ENCODE data around the gene LDLRAD3. TPM values are rescaled to one million over a fixed set of nuclear protein-coding genes. Genes with fewer than 3 reads are reported as not detected.
A peak's percentile ranks its signal among the peaks of the same experiment; 100 is the strongest.

Gene LDLRAD3
- total and polyA plus RNA-seq, 3 experiments from 2014 or later: 0.09 to 0.44 TPM; not detected in 1

DNA sequence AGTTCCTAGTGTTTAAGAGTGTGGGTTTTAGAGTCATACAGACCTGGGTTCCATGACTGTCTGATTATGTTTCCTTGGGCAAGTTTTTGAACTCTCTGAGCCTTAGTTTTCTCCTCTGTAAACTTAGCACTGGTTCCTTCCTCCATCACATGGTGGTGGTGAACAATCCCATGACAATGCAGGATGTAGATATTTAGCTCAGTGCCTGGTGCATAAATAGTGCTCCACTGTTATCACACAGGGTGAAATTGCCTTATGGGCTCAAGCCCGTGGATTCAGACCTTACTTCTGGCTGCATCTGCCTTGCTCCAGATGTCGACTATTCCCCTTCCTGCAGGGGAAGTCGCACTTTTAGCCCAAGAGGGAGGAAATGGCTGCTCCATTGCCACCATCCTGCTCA lies 62.7 kb downstream of the LDLRAD3 start:
- Histone ChIP-seq H3K27me3 (ENCODE audit: insufficient read depth, low read length, poor library complexity, severe bottlenecking) (peaks cover 6% of the 10 kb centered on the region), H3K36me3 (ENCODE audit: insufficient read depth, low read length) (no peaks in the 10 kb centered on the region), H3K4me3 (ENCODE audit: low read length) (no peak overlapping the region), H3K9me3 (ENCODE audit: low read length) (no peaks in the 10 kb centered on the region), H3K4me1 (ENCODE audit: insufficient read depth, low read length) (no peaks in the 10 kb centered on the region), H3K27ac (ENCODE audit: low read depth, low read length) (no peak overlapping the region)
- Mint-ChIP-seq H3K4me3 (no peak overlapping the region), H3K27ac (peak overlapping the region in 1 of 8 donors; percentile 44), H3K9me3 (peaks cover 0 to 3% (median 2%) of the 10 kb centered on the region in 5 donors), H3K4me1 (no peaks in the 10 kb centered on the region), H3K27me3 (peaks cover 4 to 16% of the 10 kb centered on the region in 2 donors), H3K36me3 (no peaks in the 10 kb centered on the region)
- DNase-seq: no peak
- ChIA-PET CTCF (no interaction called here), POLR2A (no interaction called here)

DNA sequence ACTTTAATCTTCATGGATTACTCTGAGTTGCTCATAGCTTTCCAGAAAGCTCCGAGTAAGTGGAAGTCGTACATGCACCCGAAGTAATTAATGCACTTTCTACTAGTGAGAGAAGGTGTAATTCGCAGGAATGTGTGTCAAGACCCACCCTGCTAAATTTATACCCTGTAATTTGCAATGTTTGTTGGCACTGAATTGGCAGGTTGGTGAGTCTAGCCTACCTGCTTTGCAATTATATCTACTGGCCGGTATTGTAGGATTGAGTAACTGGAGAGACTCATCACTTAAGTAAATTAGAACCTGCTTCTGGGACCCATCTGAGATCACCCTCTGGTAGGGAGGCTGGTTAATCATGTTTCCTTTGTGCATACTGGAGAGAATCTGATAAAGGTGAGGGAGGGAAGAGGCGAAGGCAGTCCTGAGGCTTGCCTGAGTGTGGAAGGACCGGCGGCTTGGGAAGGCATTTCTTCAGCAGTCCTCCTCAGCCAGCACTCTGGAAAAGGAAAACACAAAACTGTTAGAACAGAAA lies 63.3 kb downstream of the LDLRAD3 start:
- Mint-ChIP-seq H3K4me1 (no peaks in the 10 kb centered on the region), H3K9me3 (peaks cover 0 to 3% (median 2%) of the 10 kb centered on the region in 5 donors), H3K4me3 (no peak overlapping the region), H3K36me3 (no peaks in the 10 kb centered on the region), H3K27me3 (peaks cover 4 to 16% of the 10 kb centered on the region in 2 donors), H3K27ac (peak overlapping the region in 1 of 8 donors; percentile 44)
- Histone ChIP-seq H3K4me3 (ENCODE audit: low read length) (no peak overlapping the region), H3K27ac (ENCODE audit: low read depth, low read length) (no peak overlapping the region), H3K4me1 (ENCODE audit: insufficient read depth, low read length) (no peaks in the 10 kb centered on the region), H3K9me3 (ENCODE audit: low read length) (no peaks in the 10 kb centered on the region), H3K36me3 (ENCODE audit: insufficient read depth, low read length) (no peaks in the 10 kb centered on the region), H3K27me3 (ENCODE audit: insufficient read depth, low read length, poor library complexity, severe bottlenecking) (peaks cover 6% of the 10 kb centered on the region)
- no peak for DNase-seq
- CTCF ChIA-PET: no interaction called here
- POLR2A ChIA-PET: no interaction called here

GRCh38 chr11:36008584-36008983 lies 64.7 kb downstream of the LDLRAD3 start:
- ChIA-PET CTCF (no interaction called here), POLR2A (no interaction called here)
- H3K27ac Mint-ChIP-seq: no peak overlapping the region
- Histone ChIP-seq H3K36me3 (ENCODE audit: insufficient read depth, low read length) (no peaks in the 10 kb centered on the region), H3K27me3 (ENCODE audit: insufficient read depth, low read length, poor library complexity, severe bottlenecking) (peaks cover 6% of the 10 kb centered on the region), H3K9me3 (ENCODE audit: low read length) (no peaks in the 10 kb centered on the region), H3K4me1 (ENCODE audit: insufficient read depth, low read length) (no peaks in the 10 kb centered on the region), H3K27ac (ENCODE audit: low read depth, low read length) (no peak overlapping the region), H3K4me3 (ENCODE audit: low read length) (no peak overlapping the region)
- DNase-seq: no peak
- H3K27me3 Mint-ChIP-seq: peaks cover 6 to 19% of the 10 kb centered on the region in 2 donors
- H3K4me1 Mint-ChIP-seq: no peaks in the 10 kb centered on the region
- H3K36me3 Mint-ChIP-seq: no peaks in the 10 kb centered on the region
- H3K9me3 Mint-ChIP-seq: peaks cover 0 to 3% (median 1%) of the 10 kb centered on the region in 5 donors
- H3K4me3 Mint-ChIP-seq: no peak overlapping the region

DNA sequence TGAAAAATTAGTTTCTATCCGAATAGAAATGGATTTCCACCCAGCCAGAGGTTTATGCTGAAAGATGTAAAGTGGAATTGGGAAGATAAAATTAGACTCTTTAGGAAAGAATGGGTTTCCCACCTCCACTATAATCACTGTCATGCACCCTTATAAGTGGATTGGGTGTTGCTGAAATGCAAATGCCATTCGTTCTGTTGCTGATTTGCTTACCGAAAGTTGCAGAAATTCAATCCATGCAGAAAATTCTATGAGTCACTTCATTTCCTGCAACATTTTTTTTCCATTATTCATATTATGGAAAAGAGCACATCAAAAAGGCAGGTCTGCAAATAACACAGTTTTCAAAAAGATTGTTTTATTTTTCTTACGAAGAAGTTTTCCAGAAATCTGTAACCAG lies 65.6 kb downstream of the LDLRAD3 start:
- DNase-seq: no peak
- Mint-ChIP-seq H3K27ac (no peak overlapping the region), H3K4me3 (no peak overlapping the region), H3K27me3 (peaks cover 6 to 26% of the 10 kb centered on the region in 2 donors), H3K4me1 (no peaks in the 10 kb centered on the region), H3K9me3 (peaks cover 0 to 3% (median 0%) of the 10 kb centered on the region in 5 donors), H3K36me3 (no peaks in the 10 kb centered on the region)
- POLR2A ChIA-PET: no interaction called here
- no peaks in the 10 kb centered on the region for H3K4me1 ChIP-seq (ENCODE audit: insufficient read depth, low read length)
- H3K36me3 ChIP-seq (ENCODE audit: insufficient read depth, low read length): no peaks in the 10 kb centered on the region
- no peak overlapping the region for H3K27ac ChIP-seq (ENCODE audit: low read depth, low read length)
- H3K4me3 ChIP-seq (ENCODE audit: low read length): no peak overlapping the region
- H3K9me3 ChIP-seq (ENCODE audit: low read length): no peaks in the 10 kb centered on the region
- CTCF ChIA-PET: no interaction called here
- H3K27me3 ChIP-seq (ENCODE audit: insufficient read depth, low read length, poor library complexity, severe bottlenecking): peaks cover 6% of the 10 kb centered on the region

- no peak overlapping the region for H3K4me3 Mint-ChIP-seq
- Histone ChIP-seq H3K27ac (ENCODE audit: low read depth, low read length) (no peak overlapping the region), H3K9me3 (ENCODE audit: low read length) (no peaks in the 10 kb centered on the region), H3K4me1 (ENCODE audit: insufficient read depth, low read length) (no peaks in the 10 kb centered on the region), H3K4me3 (ENCODE audit: low read length) (no peak overlapping the region), H3K27me3 (ENCODE audit: insufficient read depth, low read length, poor library complexity, severe bottlenecking) (peaks cover 6% of the 10 kb centered on the region), H3K36me3 (ENCODE audit: insufficient read depth, low read length) (no peaks in the 10 kb centered on the region)
- ChIA-PET POLR2A (no interaction called here), CTCF (no interaction called here)
- no peak overlapping the region for H3K27ac Mint-ChIP-seq
- no peak for DNase-seq
- H3K9me3 Mint-ChIP-seq: peaks cover 0 to 3% (median 0%) of the 10 kb centered on the region in 5 donors
- H3K4me1 Mint-ChIP-seq: no peaks in the 10 kb centered on the region
- peaks cover 6 to 28% of the 10 kb centered on the region in 2 donors for H3K27me3 Mint-ChIP-seq
- H3K36me3 Mint-ChIP-seq: no peaks in the 10 kb centered on the region
Measured at GRCh38 chr11:36010010-36010740, 66.3 kb downstream of the LDLRAD3 start.

- ChIA-PET CTCF (no interaction called here), POLR2A (no interaction called here)
- Mint-ChIP-seq H3K4me1 (no peaks in the 10 kb centered on the region), H3K27me3 (peaks cover 5 to 28% of the 10 kb centered on the region in 2 donors), H3K27ac (no peak overlapping the region), H3K4me3 (no peak overlapping the region), H3K9me3 (no peaks in the 10 kb centered on the region), H3K36me3 (no peaks in the 10 kb centered on the region)
- H3K36me3 ChIP-seq (ENCODE audit: insufficient read depth, low read length): no peaks in the 10 kb centered on the region
- H3K27ac ChIP-seq (ENCODE audit: low read depth, low read length): no peak overlapping the region
- peaks cover 6% of the 10 kb centered on the region for H3K27me3 ChIP-seq (ENCODE audit: insufficient read depth, low read length, poor library complexity, severe bottlenecking)
- no peaks in the 10 kb centered on the region for H3K9me3 ChIP-seq (ENCODE audit: low read length)
- DNase-seq: no peak
- H3K4me3 ChIP-seq (ENCODE audit: low read length): no peak overlapping the region
- no peaks in the 10 kb centered on the region for H3K4me1 ChIP-seq (ENCODE audit: insufficient read depth, low read length)
Measured at GRCh38 chr11:36011574-36011973, 67.7 kb downstream of the LDLRAD3 start.

DNA sequence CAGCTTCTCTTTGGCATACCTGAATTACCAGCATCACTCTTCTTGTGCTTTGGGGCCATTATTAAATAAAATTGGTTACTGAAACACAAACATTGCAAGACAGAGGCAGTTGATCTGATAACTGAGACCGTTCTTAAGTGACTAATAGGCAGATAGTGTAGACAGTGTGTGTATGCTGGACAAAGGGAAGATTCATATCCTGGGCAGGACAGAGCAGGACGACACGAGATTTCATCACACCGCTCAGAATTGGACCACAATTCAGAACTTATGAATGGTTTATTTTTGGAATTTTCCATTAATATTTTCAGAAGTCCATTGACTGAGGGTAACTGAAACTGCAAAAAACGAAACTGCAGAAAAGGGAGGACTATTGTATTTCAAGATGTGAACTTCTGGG lies 68.6 kb downstream of the LDLRAD3 start:
- DNase-seq: no peak
- no peak overlapping the region for H3K4me3 ChIP-seq (ENCODE audit: low read length)
- no peaks in the 10 kb centered on the region for H3K9me3 Mint-ChIP-seq
- ChIA-PET POLR2A (no interaction called here), CTCF (no interaction called here)
- H3K27me3 ChIP-seq (ENCODE audit: insufficient read depth, low read length, poor library complexity, severe bottlenecking): no peaks in the 10 kb centered on the region
- H3K36me3 ChIP-seq (ENCODE audit: insufficient read depth, low read length): no peaks in the 10 kb centered on the region
- no peaks in the 10 kb centered on the region for H3K9me3 ChIP-seq (ENCODE audit: low read length)
- peaks cover 5 to 24% of the 10 kb centered on the region in 2 donors for H3K27me3 Mint-ChIP-seq
- H3K4me1 ChIP-seq (ENCODE audit: insufficient read depth, low read length): no peaks in the 10 kb centered on the region
- no peaks in the 10 kb centered on the region for H3K4me1 Mint-ChIP-seq
- H3K27ac Mint-ChIP-seq: no peak overlapping the region
- no peak overlapping the region for H3K4me3 Mint-ChIP-seq
- H3K36me3 Mint-ChIP-seq: no peaks in the 10 kb centered on the region
- H3K27ac ChIP-seq (ENCODE audit: low read depth, low read length): no peak overlapping the region

DNA sequence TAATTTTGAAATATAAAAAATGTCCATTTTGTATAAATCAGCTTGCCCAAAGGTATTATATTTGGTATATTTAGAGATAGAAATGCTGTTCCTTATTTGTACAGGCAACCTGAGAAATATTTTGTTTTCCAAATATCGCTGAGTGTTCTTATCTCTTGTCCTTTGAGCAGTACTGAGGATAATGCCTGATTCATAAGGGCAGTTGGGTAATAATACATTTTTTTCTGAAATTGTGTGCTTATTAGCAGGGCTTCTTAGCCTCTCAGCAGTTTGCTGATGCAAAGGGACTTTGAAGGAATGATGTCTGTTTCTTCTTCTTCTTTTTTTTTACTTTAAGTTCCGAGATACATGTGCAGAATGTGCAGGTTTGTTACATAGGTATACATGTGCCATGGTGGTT lies 69.1 kb downstream of the LDLRAD3 start:
- H3K9me3 ChIP-seq (ENCODE audit: low read length): no peaks in the 10 kb centered on the region

More for the DNA sequence above, 69.1 kb downstream of the LDLRAD3 start:
- Mint-ChIP-seq H3K4me3 (no peak overlapping the region), H3K27me3 (peaks cover 5 to 21% of the 10 kb centered on the region in 2 donors), H3K27ac (no peak overlapping the region), H3K9me3 (no peaks in the 10 kb centered on the region), H3K4me1 (no peaks in the 10 kb centered on the region), H3K36me3 (no peaks in the 10 kb centered on the region)
- no peak for DNase-seq
- Histone ChIP-seq H3K4me1 (ENCODE audit: insufficient read depth, low read length) (no peaks in the 10 kb centered on the region), H3K27me3 (ENCODE audit: insufficient read depth, low read length, poor library complexity, severe bottlenecking) (no peaks in the 10 kb centered on the region), H3K27ac (ENCODE audit: low read depth, low read length) (no peak overlapping the region), H3K36me3 (ENCODE audit: insufficient read depth, low read length) (no peaks in the 10 kb centered on the region), H3K4me3 (ENCODE audit: low read length) (no peak overlapping the region)
- ChIA-PET POLR2A (no interaction called here), CTCF (no interaction called here)
